NCI-H128 (cell line): Measurements from ENCODE around the gene RBM12.

Experiments used
- DNase-seq: peaks from one replicate; lab custom pipeline; 2025; ENCODE audit not compliant: unreplicated experiment; lab: John Stamatoyannopoulos, UW

RBM12 gene

DNA sequence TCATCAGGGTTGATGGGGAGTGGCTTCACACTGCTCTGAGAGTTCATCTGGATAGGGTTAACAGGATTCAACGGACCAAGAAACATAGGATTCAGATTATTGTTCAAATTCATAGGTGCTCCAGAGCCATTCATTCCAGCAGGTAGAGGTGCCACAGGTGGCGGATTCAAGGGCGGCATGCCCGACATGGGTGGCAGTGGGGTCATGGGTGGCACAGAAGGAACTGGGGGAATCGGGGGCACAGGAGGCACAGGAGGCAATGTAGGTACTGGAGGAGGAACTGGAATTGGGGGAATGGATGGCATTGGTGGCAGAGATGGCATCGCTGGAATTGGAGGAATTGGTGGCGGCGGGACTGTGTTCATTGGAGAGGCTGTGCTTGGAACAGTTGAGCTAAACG is 10.3 kb downstream of the RBM12 start:
- no peak for DNase-seq

DNA sequence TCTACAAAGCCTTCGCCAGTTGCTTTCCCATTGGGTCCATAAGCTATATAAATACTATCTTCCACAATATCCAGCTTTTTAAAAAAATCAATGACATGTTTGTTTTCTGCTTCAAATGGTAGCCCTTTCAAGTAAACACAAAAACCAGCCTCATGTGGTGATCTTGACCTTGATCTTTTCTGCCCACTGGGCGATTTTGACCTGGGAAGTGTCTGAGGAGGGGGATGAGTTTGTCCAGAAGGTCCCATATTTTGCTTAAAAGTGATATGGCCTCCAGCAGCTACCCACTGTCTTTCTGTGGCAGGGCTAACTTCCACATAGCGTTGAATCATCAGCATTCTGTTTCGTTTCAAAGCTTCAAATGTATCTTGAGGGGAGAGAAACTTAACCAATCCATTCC is 10.8 kb downstream of the RBM12 start:
- no peak for DNase-seq

DNA sequence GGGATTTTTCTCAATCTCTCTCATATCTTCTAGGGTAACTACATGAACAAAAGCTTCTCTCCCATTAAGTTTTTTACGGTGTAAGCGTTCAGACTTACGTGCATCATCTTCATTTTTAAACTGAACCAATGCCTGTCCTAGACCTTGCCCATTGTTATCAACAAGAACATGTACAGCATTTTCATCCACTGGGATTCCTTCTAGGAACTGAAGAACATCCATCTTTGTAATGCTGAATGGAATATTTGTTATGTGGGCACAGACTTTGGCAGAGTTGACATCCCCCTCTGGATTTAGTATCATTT is 11.3 kb downstream of the RBM12 start:
- DNase-seq = no peak

DNA sequence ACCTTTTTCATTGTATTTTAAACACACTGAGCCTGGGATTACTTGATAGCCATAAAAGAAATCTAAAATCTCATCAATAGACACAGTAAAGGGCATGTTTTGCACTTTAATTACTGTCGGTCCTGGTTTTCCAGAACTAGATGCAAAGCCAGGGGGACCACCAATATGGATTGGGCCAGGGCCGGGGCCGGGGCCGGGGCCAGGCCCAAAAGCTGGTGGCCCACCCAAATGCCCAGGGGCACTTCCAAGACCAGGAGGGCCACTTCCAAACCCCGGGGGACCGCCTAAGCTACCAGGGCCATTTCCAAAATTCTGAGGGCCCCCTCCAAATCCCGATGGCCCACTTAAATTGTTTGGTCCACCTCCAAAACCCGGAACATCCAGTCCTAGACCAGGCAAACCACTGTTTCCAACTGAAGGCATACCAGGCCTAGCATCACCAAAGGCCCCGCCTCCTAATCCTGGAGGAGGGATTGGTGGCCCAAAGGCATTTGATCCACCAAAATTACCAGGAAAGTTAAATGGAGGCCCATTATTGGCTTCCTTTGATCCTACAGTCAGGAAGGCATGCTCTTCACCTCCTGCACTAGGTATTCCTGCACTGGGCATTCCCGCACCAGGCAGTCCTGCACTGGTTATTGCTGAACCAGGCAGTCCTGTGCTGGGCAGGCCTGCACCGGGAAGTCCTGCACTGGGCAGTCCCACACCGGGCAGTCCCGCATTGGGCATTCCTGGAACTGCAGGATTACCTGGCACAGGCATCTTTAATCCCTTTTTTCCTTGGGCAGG is 11.9 kb downstream of the RBM12 start:
- DNase-seq = no peak

DNA sequence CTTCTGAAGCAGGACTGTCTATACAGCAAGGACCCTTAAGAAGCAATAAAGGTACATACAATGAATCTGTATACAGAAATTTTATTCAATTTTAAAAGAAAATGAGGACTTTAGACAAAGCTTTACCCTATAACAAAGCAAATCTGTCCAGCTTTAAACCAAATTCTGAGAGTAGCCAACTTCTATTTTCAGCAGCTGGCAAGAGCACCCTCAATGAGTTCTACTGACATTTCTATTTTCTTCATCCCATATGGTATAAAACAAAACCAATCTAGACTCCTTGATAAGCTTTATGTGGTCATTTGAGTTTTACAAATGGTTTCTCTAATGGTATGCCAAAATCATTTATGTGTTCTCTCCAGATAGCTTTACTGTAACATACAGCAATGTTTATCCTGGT is 12.7 kb downstream of the RBM12 start:
- no peak for DNase-seq

DNA sequence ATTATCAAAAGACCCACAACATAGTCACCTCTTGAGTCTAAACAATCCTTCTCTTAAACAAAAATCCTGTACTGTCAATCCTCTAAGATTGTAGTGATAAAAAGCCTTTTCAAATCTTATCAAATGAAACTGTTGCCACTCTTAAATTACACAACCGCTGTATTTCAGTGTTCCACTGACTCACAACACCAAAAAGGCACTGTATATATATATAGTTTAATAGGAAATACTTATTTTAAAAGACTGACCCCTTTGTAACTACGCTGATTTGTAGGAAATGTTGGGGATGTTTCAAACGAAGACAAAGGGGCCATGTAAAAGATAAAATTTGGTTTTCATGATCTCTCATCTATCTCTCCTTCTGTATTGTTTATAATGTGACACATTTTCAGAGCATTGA is 14.1 kb downstream of the RBM12 start:
- DNase-seq = no peak

DNA sequence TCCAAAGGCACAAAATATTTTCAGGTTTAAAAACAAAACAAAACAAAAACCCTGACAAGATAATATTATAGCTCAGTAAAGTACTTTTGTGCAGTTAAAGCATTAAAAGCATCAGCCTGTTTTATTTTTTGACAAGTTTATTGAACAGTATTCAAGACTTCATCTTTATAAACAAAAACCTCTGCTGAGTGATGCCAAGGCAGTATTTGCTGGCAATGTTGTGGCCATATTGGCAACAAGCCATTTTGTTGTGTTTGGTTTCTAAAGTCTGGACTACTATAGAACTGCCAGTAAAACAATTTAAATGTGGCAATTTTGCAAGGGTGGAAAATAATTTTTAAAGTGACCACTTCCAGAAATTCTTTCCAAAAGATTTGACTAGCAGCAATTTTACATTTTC is 15.9 kb downstream of the RBM12 start:
- DNase-seq = no peak

DNA sequence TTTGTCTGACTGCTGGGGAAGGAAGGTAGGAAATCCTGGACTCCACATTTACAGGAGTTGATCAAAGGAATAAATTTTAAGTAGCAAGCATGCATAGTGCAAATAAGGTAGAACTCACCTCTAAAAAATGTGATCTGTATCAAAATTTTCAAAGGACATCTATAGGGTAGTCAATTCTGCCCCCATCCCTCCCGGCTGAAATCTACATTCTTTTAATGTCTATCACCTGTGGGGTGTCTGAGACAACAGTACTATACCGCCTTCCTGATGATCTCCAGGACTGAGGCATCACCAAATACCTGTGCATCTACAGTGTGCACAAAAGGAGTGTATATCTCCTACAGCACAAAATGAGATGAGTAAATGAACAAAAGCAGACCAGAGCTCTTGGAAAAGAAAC is 19.9 kb downstream of the RBM12 start:
- DNase-seq = no peak

DNA sequence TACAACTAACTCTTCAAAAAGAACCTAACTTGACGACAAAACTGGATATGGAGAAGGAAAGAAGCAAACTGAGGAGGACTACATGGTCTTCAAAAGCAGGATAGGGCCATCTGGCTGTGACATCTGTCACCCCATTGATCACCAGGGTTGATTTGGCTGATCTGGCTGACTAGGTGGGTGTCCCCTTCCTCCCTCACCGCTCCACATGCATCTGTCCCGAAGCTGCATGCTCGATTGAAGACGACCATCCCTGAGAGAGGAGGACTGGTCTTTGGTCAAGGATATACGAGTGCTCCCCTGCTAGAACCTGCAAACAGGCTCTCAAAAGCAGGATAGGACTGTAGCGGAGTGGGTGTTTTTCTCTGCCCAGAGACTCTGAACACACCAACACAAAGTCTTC is 21.7 kb downstream of the RBM12 start:
- no peak for DNase-seq

DNA sequence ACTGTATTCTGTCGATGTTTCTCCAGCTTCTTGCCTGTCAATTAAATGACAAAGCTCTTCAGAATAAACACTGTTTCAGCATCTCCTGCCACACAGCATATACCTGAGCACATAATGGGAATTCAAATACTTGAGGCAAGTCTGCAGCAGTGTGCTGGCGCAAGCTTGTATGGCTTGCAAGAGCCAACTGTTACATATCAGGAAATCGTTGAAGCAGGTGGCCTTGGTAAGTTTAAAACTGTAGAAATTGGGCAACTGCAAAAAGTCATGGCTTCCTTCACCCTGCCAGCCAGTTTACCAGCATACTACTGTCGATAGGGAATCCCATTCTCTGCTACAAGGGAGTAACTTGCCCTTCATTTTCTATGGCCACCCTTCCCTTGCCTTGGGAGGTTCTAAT is 23.0 kb downstream of the RBM12 start:
- DNase-seq = no peak

DNA sequence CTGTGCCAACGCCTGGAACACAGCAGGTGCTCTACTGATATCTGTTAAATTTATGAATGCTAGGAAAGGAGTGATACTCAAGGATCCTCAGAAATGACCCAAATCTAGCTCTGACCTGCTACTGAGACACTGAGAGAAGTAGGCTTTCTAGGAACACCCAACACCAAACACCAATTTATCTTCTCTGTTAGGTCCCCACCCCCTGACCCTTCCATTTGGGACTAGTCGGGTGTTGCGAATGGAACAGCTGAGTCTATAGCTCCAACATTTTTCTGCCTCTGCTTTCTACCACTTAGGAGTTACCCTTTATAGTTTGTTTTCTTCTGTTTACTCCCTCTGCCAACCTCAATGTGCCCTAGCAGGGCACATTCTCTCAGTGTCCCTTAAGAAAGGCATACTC is 24.0 kb downstream of the RBM12 start:
- DNase-seq = no peak

DNA sequence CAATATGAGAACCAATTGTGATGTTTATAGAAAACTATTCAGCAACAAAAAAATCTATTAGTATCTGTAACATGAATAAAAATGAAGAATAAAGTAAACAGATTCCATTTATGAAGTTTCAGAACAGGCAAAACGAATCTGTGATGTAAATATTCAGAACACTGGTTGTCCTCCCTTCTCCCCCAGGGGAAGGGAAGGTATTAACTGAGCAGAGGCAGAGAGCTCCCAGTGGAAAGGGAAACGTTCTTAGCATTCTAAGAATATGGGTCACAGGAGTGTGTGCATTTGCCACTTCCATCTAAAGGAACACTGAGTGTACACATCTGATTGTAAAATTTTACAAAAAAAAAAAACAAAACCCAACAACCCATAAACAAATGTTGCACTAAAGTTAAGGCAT is 25.9 kb downstream of the RBM12 start:
- DNase-seq = no peak

DNA sequence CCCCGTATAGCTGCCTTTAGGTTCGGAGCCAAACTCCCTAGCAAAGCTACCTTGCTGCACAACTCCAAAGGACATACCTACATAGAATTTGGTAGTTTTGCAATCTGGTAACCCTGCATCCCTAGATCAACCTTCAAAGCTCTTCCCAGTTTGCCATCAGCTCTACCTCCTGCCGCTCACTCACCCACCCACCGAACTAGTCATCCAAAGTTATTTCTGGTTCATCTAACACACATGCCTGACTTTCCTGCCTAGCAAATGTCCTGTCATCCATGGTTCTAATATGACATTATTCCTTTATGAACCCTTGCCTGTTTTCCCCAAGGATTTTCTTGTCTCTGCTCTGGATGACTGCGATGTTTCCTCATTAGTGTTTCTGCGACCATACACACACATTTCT is 27.4 kb downstream of the RBM12 start:
- DNase-seq = no peak

DNA sequence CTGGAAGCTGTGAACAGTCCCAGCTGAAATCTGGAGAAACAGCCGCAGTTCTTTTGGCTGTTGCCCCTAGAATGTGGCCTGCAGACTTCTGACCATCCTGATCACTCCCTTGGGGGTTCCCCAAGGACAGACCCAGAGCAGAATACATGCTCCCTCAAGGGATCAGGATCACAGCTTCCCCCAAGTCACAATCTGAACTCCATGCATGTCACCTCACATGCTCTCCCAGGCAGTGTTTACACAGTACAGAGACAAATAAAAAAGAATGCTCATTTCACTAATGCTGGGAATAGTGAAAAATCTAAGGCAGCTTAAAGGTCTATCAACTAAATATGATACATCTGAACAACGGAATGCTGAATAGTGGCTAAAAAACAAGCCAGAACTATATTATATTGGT is 28.6 kb downstream of the RBM12 start:
- no peak for DNase-seq

DNA sequence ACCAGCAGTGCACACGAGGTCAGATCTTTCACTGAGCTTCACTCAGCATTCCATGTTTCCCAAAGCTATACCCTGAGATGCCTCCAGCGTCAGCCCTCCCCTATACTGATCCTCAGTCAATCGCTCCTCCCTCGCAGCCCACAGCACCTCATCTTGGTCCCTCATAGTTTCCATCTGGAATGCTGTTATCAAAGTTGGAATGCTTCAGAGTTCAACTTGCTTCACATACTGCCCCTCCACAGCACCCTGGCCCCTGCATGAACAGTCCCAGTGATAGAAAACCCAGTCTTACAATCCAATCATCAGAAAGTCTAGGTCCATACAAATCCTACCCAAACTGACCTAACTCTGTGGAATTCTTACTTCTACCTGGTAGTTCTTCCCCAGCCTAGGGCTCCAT is 29.0 kb downstream of the RBM12 start:
- DNase-seq = no peak

DNA sequence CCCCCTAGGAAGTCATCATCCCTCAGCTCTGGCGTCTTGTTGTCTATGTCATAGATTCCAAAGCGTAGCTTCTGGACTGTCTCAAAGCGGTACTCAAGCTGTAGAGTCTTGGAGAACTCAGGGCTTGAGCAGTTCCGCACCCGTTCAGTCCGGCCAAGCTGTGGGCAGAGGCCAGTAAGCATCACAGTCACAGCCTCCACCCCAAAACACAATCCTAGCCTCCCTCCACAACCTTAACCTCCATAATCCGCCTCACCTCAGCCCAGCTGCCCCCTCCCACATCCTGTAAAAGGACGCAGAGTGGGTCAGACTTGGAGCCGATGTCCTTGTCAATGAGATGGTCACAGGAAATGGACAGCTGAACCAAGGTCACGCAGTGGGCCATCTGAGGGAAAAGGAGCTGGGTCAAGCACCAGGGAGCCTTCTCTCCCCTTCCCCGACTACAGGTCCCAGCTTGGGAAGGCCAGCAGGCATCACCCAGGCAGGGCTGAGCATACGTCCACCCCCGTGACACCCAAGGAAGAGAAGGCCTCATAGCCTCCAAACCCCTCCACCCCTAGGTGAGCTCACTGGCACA is 32.1 kb downstream of the RBM12 start:
- no peak for DNase-seq

DNA sequence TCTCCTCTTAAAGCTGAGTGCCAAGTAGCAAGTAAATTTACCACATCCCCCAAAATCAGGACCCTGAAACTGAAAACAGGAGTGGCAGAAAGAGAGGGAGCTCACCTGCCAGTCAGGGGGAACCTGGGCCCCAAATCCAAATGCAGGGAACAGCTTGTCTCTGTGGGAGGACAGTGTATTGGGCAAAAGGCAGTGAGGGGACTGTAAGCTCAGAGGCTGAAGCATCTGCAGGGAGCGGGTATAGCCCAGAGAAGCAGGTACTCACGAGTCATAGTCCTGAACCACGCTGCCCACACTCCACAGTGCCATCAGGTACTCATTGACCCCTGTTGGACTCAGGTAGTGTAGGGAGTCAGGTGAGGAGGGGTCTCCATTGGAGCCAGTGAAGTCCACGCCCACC is 34.1 kb downstream of the RBM12 start:
- DNase-seq = no peak

DNA sequence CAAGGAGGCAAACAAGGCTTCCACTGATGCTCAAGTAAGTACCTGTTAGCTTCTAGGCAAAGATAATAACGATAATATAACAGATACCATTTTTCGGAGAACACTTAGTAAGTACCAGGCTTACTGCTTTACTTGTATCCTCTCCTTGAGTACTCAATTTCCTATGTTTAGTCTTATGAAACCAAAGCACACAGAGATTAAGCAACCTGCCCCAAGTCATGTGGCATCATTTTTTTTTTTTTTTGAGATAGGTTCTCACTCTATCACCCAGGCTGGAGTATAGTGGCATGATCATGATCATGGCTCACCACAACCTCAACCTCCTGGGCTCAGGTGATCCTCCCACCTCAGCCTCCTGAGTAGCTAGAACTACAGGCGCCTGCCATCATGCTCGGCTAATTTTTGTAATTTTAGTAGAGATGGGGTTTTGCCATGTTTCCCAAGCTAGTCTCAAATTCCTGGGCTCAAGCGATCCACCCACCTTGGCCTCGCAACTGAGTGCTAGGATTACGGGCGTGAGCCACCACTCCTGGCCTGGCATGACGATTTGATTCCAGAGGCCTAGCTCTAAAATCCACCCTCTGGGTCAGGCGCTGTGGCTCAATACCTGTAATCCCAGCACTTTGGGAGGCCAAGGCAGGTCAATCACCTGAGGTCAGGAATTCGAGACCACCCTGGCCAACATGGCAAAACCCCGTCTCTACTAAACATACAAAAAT is 35.1 kb downstream of the RBM12 start:
- no peak for DNase-seq

DNA sequence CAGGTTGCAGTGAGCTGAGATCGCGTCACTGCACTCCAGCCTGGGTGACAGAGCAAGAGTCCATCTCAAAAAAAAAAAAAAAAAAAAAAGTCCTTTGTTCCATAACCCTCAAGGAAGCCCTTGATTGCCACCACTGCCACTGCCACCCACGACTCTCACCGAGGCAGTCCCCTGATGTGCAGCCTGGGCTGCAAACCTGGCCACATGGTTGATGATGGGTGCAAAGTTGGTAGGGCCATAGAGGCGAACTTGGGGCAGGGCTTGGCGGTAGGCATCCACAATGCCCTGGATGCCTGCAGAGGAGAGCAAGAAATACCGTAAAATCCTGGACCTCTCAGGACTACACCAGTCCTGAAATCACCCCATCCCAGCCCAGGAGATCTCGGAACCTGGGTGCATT is 37.6 kb downstream of the RBM12 start:
- no peak for DNase-seq

DNA sequence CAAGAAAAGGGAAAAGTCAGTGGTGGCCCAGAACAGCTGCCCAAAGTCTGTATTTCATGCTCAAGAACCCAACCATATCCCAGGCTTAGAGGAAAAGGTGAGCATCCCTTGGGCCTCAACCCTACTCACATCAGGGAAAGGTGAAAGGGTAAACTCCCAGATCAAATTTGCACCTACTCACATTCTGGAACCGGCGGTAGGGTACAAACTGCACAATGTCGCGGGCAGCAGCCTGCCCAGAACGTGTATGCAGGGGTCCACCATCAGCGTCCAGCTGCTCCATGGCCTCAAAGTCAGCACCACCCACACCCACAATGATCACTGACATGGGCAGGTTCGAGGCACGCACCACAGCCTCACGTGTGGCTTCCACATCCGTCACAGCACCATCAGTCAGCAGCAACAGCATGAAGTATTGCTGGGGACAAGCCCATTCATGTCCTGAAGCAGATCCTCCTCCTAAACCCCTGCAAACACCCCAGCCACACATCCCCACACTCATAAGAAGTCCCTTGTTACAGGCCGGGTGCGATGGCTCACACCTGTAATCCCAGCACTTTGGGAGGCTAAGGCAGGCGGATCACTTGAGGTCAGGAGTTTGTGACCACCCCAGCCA is 38.2 kb downstream of the RBM12 start:
- DNase-seq = no peak

DNA sequence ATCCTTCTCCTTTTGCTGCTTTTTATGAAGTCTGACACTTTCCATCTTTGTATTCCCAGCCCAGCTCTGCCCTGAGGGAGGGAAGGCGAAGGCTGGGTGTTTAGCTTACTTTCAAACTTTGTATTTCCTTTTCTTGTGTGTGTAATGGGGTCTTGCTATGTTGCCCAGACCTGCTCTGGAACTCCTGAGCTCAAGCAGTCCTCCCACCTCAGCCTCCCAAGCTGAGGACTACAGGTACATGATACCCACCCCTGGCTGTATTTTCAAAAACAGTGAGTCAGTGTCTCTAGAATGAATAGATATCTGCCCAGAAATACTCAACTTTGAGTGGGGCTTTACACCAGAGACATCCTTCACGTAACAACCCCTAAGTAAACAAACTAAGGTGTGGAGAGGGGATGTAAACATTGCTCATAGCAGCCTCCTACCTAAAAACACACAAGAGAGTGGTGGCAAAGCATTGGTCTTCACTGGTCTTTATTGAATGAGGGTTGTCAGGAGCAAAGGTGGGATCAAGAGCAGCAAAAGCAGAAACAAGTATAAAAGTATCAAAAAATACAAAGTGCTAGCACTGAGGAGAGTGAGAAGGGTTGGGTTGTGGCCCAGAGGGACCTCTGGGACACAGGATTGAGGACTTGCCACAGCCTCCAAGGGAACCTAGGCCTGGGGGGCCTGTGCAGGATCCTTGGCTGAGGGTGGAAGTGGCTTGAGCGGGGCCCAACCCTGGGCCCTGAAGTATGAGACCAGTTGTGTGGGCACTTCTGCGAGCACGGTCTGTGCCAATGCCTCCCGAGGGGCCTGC is 38.9 kb downstream of the RBM12 start:
- no peak for DNase-seq
